AG08396 (cell line): ENCODE results near the gene TRIB2.
"Not testable (repeated sequence)": the region's sequence is repeated elsewhere in the genome, so short reads cannot be mapped to it uniquely, and the experiment has no call there.

ENCODE experiments used
- DNase-seq: peaks from one replicate; pipeline ENCODE4 v3.0.0; 2012; ENCODE audit warnings: low spot score, mixed read lengths

The TRIB2 gene

DNA sequence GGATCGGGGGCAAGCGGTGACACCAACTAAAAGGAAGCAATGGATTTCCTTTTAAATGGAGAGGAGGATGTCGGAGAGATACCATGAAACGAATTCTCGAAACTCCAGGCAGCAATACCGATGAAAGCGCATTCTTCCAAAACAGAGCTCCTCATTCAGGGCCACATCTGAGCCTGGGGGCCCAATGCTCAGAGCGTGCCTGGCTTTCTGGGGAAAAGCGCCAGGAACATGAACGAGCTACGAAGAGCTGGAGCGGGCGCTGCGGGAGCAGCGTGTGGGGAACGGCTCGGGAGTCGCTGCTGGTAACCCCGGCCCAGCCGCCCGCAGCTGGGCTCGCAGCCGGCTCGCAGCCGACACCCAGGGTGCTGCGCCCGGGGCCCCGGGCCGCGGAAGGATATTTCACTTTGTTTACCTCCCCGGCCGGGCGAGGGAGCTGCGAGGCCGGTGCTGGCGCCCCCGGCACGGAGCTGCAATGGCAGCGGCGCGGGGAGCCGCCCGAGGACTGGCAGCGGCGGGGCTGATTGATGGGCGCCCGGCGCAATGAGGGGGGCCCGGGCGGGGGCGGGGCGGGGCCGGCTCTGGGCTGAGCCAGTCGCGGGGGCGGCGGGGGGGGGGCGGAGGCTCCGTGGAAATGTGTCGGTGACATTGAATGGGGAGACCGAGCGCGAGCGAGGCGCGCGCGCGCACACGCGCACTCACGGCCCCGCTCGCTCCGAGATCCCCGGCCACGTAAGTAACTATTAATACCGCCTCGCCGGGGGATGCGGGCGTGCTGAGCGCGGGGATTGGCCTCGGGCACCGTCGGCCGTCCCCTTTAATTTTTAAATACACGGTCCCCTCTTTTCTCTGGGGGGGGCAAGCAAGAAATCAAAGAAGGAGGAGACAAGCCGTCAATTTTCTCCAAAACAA is at the start of gene TRIB2:
TSS of gene TRIB2 (plus strand) at position 655 of the 909 bp plus-strand sequence. CDS start 1,372 bp downstream, outside the sequence.
- DNase-seq: peak; percentile 94

DNA sequence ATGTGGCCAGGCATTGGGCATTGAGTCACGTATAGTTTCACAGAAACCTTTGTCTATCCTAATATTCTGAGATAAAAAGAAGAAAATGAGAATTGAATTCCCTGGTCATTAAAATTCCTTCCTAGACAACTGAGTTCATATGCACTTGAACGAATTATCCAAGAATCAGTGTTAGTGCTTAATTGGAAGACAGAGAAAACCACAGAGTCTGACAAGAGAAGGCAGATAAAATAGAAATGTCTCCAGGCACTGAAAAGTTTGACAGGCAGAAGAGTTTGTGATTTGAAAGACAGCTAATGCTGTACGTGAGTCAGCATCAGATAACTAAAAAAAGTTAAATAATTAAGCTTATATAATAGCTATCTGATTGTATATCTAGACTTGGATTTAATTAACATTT is 47.7 kb upstream of the TRIB2 start:
- DNase-seq: no peak

DNA sequence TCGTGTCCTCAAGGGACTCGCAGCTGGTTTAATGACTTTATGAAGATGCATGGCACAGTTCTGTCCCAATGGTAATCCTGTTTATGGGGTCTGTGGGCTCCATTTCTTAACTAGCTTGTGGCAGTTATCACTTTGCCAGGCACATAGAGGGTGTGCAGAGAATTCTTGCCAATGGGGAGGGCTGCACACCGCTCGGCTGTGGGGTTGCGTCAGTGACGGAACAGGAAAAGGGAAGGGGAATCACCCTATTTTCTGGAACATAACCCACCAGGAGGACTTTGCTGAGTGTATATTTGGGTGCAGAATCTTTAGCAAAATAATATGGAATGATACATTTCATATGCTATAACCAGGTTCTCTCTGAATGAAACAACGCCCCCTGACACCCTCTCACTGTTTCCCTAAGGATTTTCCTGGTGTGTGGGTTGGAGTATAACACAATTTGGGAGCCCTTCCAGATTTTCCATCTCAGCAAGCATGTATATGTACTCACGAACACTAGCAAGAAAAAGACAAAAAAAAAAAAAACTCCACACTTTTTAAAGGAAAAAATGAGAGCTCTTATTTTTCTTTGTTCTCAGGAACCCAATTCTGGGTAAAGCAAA is 43.9 kb upstream of the TRIB2 start:
- DNase-seq: no peak

DNA sequence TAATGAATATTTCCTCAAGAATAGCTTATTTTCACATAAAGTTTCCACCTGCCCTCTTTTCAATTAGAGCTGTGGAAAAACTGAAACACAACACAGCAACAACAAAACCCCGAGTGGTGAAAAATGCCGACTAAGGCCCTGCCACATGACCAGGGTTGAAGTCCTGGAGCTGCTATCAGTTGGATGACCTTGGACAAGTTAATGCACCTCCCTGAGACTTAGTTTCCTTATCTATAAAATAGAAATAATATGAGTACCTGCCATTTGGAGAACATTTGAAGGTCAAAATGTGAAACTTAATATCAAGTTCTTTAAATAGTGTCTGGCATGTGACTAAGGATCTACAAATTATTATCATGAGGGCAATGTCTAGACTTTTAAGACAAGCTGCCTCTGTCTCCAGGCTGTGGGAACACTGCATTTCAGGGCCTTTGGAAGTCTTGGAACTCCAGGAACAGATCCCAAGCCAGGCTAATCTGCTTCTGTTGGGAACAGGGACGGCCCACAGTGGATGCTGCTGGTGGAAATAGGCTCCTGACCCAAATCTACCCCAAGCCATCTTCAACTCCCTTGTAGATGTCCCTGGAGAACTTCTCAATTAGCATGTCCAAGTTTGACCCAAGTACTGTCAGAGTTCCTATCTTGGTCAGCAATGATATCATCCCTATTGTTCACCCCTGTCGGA is 42.0 kb upstream of the TRIB2 start:
- no peak for DNase-seq

DNA sequence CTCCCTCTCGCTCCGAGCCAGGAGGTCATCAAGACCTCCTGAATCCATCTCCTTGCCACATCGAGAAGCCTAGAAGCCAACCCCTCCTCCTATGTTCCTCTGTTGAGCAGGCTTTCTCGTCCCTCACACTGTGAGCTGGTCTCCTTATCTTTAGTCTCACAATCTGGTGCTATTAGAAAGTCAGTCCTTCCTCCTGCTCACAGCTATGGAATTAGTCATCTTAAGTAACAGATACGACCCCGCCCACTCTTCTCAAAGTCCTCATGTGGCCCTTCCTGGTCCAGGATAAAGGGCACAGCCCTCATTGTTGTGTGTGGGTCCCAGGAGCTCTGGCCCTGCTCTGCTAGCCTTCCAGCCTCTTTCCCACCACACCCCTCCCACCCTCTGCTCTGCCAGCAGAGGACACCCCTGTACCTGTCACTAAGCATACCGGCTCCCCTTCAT is 41.4 kb upstream of the TRIB2 start:
- peak; percentile 11 for DNase-seq

DNA sequence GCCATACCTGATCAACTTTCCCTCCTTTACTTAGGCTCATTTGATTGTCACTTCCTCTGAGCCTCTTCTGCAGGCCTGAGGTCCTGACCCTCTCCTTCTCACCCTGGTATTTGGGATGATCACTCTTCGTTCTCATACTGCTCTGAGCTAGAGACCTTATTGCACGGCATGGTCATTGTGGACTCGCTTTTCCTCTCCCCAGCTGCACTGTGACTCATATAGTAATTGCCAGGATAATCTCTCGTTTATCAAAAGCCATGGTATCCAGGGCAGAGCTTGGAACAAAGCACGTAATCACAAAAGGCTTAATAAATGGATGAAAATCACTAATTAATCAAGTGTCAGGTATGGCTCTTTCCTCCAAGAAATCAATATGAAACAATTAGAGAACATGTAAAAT is 40.9 kb upstream of the TRIB2 start:
- DNase-seq: no peak

DNA sequence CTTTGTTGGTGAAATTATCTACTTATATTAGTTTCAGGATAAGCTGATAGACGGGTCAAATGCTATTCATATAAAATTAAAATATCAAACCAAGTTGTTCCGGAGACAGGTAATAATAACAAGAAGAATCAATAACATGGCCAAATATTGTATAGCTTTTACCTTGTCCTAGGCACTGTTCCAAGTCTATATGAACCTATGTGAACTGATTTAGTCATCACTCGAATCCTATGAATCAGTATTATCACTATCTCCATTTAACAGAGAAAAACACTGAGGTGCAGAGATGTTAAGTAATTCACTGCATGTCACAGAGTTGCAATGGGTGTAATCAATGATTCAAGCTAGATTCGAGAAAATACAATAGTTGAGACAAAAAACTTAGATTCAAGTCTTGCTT is 40.0 kb upstream of the TRIB2 start:
- DNase-seq: no peak

DNA sequence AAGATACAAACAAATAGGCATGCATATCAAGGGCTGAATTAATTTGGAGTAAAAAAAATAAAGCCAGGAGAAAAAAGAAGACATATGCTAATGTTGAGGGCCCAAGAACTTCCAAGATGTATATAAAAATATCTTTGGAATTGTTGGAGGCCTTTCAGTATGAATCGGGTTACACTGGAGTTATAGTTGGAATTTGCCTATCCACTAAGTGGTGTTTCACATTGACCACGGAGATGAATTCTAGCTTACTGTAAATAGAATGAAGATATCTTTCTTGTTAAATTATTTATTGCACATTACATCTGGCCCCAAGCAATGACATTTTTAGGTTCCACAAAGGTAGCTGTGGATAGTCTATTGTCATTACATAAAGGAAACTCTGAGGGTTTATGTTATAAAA is 38.5 kb upstream of the TRIB2 start:
- no peak for DNase-seq

DNA sequence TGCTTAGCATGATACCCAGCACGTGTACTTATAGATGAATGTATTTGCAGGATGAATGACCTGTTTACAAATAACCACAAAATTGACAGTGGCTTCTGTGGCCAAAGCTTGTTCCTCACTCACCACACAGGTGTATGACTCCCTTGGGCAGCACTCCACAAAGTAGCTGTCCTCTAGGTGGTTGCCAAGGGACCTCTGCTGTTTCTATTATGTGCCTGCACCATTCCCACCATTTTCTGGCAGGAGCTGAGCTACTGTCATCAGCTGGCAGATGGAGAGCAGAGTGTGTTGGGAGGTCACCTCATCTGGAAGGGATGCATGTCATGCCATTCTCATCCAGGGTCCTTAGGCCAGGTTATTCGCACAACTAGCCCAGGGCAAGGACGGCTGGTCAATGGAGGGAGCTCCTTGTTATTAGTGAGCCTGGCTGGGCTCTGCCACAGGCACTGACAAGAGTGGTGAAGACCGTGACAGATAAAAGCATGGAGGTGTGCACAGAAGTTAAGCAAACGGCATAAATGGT is 37.1 kb upstream of the TRIB2 start:
- no peak for DNase-seq

DNA sequence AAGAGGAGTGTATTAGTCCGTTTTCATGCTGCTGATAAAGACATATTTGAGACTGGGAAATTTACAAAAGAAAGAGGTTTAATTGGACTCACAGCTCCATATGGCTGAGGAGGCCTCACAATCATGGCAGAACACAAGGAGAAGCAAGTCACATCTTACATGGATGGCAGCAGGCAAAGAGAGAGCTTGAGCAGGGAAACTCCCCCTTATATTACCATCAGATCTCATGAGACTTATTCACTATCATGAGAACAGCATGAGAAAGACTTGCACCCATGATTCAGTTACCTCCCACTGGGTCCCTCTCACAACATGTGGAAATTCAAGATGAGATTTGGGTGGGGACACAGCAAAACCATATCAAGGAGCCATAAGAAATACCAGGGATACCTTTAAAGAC is 36.6 kb upstream of the TRIB2 start:
- not testable (repeated sequence) for DNase-seq

DNA sequence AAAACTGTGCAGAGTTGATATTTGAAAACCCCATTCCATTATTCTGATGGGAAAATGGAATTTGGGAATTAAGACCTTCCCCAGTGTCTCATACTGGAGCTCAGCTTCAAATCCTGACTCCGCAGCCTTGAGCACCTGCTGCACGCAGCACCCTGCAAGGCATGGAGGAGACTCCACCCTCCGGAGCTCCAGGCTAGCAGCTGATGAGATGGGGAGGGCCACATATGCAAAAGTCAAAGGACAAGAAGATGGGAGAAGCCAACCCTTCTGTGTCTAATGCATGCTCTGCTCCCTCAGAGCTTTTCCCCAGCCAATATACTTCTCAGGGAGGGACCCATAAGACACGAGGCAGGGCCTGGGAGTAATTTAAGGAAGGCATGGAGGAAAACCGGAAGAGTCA is 34.7 kb upstream of the TRIB2 start:
- no peak for DNase-seq

DNA sequence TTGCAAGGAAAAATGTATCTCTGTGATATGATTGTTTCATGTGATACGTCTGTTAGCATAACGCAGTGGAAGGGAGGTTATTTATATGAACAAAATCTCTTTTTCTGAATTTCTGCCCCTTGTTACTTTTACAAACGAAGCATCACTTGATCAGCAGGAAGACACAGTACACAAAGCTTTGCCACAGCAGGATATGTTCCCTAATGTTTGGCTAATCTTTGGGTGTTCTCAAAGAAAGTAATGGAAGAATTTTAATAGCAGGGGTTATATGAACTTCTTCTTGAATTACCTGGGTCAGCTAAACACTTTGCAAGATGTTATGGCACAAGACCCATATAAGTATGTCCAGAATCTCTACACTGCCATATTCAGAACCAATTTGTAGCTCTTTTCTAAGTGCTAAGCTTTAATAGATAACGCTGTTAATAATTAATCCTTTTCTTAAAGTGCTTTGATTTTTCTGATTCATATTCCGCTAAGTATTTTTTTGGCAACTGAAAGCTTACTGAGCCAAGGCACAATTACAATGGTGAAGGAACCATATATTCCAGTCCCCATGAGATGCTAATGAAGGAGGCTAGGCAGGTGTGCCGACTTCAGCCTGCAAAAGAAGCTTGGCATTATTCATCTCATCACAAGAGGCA is 33.2 kb upstream of the TRIB2 start:
- no peak for DNase-seq

DNA sequence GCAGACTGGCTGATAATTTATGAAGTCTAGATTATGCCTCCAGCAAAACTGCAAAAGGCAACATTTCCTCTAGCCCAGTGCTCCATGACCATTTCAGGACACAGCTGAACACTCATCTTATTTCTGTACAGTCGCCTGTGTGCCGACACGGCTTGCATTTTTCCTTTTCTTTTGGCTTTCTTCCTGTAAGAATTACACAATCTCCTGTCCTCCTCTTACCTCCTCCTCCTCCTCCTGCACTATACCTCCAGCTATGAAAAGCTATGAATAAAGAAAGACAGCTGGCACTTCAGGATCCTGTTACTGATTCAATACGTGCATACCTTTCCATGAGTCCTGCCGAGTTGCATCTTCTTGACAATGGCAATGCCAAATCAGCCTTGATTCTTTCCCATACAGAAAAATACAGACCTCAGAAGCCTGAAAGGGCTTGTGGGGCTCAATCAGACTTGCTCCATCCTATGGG is 32.2 kb upstream of the TRIB2 start:
- peak; percentile 34 for DNase-seq

DNA sequence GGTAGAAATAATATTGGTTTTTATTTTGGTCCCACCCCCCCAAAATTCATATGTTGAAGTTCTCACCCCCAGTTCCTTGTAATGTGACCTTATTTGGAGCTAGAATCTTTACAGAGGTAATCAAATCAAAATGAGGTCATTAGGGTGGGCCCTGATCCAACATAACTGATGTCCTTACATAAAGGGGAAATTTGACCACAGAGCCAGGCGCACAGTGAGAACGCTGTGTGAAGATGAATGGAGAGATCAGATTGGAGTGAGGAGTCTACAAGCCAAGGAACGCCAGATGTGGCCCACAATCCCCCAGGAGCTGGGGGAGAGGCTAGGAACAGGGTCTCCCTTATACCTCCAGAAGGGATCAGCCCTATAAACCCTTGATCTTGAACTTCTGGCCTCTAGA is 31.6 kb upstream of the TRIB2 start:
- DNase-seq: no peak

DNA sequence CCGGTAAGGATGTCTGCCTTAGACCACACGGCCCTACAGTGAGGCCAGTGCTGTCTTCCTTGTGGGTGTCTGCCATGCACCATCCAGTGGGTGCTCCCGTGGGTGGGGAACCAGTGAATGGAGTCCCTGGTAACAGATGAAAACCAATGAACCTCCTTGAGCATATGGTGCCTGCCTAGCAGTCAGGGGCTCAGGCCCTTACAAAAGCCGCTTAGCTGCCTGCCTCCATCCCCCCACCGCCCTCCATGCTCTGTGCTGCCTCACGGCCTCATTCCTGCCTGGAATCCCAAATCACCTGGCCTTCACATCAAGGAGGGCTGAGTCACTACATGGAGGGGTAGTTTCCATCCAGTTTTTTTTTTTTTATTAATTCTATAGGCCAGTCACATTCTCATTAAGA is 30.8 kb upstream of the TRIB2 start:
- DNase-seq: no peak

DNA sequence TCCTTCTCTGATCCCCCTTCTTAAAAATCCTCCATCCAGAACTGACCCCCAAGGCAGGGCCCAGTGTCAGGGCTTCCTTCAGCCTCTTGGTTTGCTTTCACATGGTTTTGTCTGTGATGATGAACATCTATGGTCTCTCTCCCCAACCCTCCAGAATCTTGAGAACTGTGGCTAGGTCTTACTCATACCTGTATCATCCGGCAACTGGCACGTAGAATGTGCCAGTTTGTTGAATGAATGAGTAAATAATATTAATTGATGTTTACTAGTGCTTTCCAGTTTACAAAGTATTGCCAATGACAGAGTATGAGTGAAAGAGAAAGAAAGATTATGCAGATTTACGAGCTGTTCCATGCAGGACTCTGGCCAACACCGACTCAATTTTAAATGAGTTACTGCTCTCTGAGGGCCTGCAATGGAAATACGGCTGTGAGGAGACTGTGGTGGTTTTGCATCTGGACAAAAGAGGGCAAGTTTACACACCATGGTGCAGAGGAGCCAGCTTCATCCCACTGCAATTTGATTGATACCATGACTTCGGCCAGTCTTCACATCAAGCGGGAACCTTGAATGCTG is 29.9 kb upstream of the TRIB2 start:
- DNase-seq: no peak

DNA sequence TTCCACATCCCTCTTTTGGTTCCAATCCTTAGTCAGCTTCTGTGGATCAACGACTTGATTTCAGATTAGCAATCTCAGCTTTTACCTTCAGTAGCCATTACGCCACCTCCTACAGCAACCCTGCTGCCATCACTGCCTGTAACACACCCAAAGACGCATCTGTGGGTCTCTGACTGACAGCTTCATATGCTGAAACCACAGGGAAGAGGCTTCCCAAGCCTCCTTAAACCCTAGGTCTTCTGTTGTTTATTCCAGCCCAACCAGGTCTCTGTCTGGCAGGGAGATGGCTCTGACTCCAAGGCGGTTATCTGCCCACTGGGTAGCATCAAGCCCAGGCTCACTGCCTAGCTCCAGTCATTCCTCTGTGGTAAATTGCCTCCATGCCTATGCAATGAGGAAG is 28.6 kb upstream of the TRIB2 start:
- DNase-seq: no peak

DNA sequence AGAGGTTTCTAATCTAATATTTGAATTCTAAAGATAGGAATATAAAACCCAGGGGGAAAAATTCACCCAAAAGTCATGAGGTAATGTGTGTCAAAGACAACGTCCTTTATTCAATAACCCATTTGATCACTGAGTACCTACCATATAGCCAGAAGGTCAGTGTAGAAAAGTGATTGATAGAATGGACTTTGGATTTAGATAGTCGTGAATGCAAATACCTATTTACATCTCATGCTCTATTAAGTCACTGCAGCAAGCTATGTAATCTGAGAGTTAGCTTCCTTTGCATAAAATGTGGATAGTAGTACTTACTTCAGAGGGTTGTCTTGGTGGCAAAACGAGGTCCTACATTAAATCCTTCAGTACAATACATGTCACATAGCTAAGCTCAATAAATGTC is 27.8 kb upstream of the TRIB2 start:
- no peak for DNase-seq

DNA sequence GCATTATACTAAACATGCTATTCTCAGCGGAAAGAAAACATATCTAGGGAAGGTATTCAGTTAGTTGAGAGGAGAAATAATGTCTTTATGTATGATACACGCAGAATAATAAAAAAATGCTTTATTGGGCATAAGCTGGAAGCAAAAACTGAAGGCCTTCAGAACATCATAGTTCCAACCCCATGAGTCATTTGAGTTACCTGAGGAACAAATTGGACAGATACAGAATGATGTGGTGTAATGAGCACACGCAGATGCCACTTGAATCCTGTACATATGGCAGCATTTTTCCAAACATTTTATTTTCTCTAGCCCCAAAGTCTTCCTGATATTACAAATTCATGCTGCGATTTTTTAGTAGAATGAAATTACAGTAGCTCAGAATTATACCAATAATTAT is 23.2 kb upstream of the TRIB2 start:
- DNase-seq: no peak

DNA sequence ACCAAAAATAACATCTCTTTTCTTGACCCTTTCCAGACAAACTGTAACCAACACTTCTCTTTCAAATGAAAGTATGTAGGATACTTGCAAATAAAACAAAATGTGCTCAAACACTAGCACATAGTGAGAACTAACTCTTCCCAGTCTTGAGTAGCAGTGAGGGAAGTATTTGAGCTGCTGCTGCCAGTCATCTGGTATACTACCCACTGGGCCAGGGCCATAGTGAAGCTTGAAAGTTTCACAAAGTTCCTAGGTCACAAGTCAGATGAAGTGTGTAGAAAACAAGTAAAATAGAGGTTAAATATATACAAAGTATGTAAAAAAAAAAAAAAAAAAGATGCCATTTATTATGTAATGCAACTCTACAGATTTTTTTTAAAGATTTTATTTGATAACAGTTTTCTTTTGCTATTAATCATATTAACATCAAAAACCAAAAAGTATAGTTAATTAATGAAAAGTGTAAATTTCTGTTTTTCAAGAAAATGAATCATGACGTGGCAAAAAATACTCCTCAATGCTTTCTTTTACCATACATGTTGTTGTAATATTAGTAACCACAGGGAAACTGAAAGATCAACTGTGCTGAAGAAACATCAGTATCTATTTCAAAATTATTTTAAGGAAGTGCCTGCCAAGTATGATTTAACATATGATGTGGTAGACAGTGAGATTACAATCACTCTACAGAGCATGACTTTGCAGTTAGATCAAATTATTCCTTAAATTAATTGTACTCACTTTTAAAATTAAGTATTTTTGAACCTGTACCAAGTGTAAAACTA is 21.6 kb upstream of the TRIB2 start:
- no peak for DNase-seq

DNA sequence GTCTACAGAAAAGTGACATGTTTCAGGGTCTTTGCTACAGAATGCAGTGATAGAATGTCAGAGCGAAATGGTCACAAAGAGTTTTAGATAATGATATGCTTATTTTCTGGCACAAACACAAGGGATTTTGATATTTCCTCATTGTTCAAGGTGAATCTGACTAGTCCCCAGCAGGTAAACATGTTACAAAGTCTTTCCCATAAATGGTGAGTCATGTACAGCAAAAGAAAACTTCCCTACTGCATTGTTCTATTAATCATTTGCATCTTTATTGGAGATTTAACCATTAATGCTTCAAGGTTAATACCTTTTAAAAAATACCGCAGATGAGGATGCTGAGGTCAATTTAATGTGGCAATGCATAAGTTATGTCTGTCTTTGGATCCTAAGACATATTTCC is 19.1 kb upstream of the TRIB2 start:
- DNase-seq: no peak
